Liver (tissue), 3 donors: Measurements from ENCODE around the gene DOK5.

Source experiments
- CTCF ChIP-seq: fragments of 150-350 bp; IDR thresholded peaks from 2 replicates; pipeline ENCODE4 v1.5.1; 2017; ENCODE audit warnings: improper control_type of control experiment, low read depth, low read length; ENCODE audit not compliant: missing input control
- GABPA ChIP-seq, 2 donors: IDR thresholded peaks in 1 of 2; conservative IDR thresholded peaks in 1 of 2; 2 replicates each; pipeline ENCODE4 v1.6.1; 2016; ENCODE audit warnings: antibody characterized with exemption in 2 of 2, mild to moderate bottlenecking in 1 of 2, moderate library complexity in 1 of 2
- JUND ChIP-seq, 2 donors: IDR thresholded peaks; 2 replicates each; pipeline ENCODE4 v1.6.1; 2016; ENCODE audit warnings: antibody characterized with exemption in 2 of 2
- SP1 ChIP-seq: IDR thresholded peaks from 2 replicates; pipeline ENCODE4 v1.6.1; 2018; ENCODE audit warnings: antibody characterized with exemption, mild to moderate bottlenecking
- YY1 ChIP-seq: IDR thresholded peaks from 2 replicates; pipeline ENCODE4 v1.6.1; 2016; ENCODE audit warnings: antibody characterized with exemption, mild to moderate bottlenecking
- ZBTB33 ChIP-seq: IDR thresholded peaks from 2 replicates; pipeline ENCODE4 v1.6.1; 2016; ENCODE audit warnings: antibody characterized with exemption
- TF ChIP-seq, protein P1 (sequence below): IDR thresholded peaks from 2 replicates; pipeline ENCODE4 v1.6.1; 2016; ENCODE audit warnings: antibody characterized with exemption, mild to moderate bottlenecking
- TF ChIP-seq, protein P2 (sequence below): IDR thresholded peaks from 2 replicates; pipeline ENCODE4 v1.6.1; 2016; ENCODE audit warnings: antibody characterized with exemption
- donor health status: healthy.
- donor health status: healthy.

- no peak for TF ChIP-seq CTCF
- TF ChIP-seq YY1: no peak
- TF ChIP-seq, protein P1, sequence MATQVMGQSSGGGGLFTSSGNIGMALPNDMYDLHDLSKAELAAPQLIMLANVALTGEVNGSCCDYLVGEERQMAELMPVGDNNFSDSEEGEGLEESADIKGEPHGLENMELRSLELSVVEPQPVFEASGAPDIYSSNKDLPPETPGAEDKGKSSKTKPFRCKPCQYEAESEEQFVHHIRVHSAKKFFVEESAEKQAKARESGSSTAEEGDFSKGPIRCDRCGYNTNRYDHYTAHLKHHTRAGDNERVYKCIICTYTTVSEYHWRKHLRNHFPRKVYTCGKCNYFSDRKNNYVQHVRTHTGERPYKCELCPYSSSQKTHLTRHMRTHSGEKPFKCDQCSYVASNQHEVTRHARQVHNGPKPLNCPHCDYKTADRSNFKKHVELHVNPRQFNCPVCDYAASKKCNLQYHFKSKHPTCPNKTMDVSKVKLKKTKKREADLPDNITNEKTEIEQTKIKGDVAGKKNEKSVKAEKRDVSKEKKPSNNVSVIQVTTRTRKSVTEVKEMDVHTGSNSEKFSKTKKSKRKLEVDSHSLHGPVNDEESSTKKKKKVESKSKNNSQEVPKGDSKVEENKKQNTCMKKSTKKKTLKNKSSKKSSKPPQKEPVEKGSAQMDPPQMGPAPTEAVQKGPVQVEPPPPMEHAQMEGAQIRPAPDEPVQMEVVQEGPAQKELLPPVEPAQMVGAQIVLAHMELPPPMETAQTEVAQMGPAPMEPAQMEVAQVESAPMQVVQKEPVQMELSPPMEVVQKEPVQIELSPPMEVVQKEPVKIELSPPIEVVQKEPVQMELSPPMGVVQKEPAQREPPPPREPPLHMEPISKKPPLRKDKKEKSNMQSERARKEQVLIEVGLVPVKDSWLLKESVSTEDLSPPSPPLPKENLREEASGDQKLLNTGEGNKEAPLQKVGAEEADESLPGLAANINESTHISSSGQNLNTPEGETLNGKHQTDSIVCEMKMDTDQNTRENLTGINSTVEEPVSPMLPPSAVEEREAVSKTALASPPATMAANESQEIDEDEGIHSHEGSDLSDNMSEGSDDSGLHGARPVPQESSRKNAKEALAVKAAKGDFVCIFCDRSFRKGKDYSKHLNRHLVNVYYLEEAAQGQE: no peak
- TF ChIP-seq GABPA (IDR thresholded peaks at IDR 0.05 in 1 of 2, conservative IDR thresholded peaks at IDR 0.05 in 1 of 2): no peak
- no peak for TF ChIP-seq SP1
- TF ChIP-seq, protein P2, sequence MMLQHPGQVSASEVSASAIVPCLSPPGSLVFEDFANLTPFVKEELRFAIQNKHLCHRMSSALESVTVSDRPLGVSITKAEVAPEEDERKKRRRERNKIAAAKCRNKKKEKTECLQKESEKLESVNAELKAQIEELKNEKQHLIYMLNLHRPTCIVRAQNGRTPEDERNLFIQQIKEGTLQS: no peak
- TF ChIP-seq ZBTB33: no peak
- TF ChIP-seq JUND (IDR thresholded peaks at IDR 0.05): no peak
These were observed 174.8 kb downstream of the DOK5 start for GRCh38 chr20:54650052-54650719.
